MCF 10A (cell line): ENCODE measurements around the gene PXT1. TPM values are rescaled to one million over a fixed set of nuclear protein-coding genes. Genes with fewer than 3 reads are reported as not detected.

Source experiments
- BruUV-seq: library from RNA; stranded (reverse); fragments of 400-500 nt; replicated peaks from 2 replicates; lab custom pipeline; 2021; lab: Mats Ljungman, UMichigan
- CTCF ChIA-PET: fragments of 300-600 bp; sonication (Branson Sonifier 250); formaldehyde crosslinking; extraction: SDS; loops from one replicate; lab custom pipeline; 2021; ENCODE audit warnings: antibody characterized with exemption, inconsistent platforms; lab: Yijun Ruan, JAX
- POLR2A ChIA-PET: fragments of 300-600, 350-650 bp; sonication (Branson Sonifier 250); formaldehyde crosslinking; extraction: SDS; loops from one replicate; lab custom pipeline; 2020; ENCODE audit warnings: antibody characterized with exemption, inconsistent platforms; lab: Yijun Ruan, JAX
- DNase-seq: peaks from one replicate; pipeline ENCODE4 v3.0.0-alpha.2; 2018; ENCODE audit not compliant: unreplicated experiment
- H3K27ac Mint-ChIP-seq: one replicate; pipeline ENCODE4 v1.8.0; 2022; ENCODE audit warnings: mild to moderate bottlenecking, low read depth, mixed read lengths; ENCODE audit not compliant: unreplicated experiment
- H3K27me3 Mint-ChIP-seq: one replicate; pipeline ENCODE4 v1.8.0; 2022; ENCODE audit warnings: mixed read lengths; ENCODE audit not compliant: insufficient read depth, unreplicated experiment
- H3K36me3 Mint-ChIP-seq: one replicate; pipeline ENCODE4 v1.8.0; 2022; ENCODE audit warnings: mild to moderate bottlenecking, moderate library complexity, mixed read lengths; ENCODE audit not compliant: insufficient read depth, unreplicated experiment
- H3K4me1 Mint-ChIP-seq: one replicate; pipeline ENCODE4 v1.8.0; 2022; ENCODE audit warnings: mixed read lengths; ENCODE audit not compliant: insufficient read depth, unreplicated experiment
- H3K4me3 Mint-ChIP-seq: one replicate; pipeline ENCODE4 v1.8.0; 2022; ENCODE audit warnings: mild to moderate bottlenecking, moderate library complexity, mixed read lengths; ENCODE audit not compliant: unreplicated experiment
- H3K9me3 Mint-ChIP-seq: one replicate; pipeline ENCODE4 v1.8.0; 2022; ENCODE audit warnings: mixed read lengths; ENCODE audit not compliant: unreplicated experiment
- intact Hi-C: fragments of 100-400 bp; cut with micrococcal nuclease; formaldehyde crosslinking; loops from 2 replicates; pipeline ENCODE4 v1.14.1; 2022
- total RNA-seq: library from RNA; stranded (reverse); gene quantifications from 2 replicates; pipeline ENCODE4 v1.2.3, GENCODE V29; 2022
- TF ChIP-seq, protein P1 (sequence below): fragments of 200-600 bp; IDR thresholded peaks from one replicate; pipeline ENCODE4 v1.8.0; 2022; ENCODE audit warnings: antibody characterized with exemption, mild to moderate bottlenecking; ENCODE audit not compliant: unreplicated experiment

Gene PXT1
- total RNA-seq, 1 experiment from 2014 or later, result not detected

DNA sequence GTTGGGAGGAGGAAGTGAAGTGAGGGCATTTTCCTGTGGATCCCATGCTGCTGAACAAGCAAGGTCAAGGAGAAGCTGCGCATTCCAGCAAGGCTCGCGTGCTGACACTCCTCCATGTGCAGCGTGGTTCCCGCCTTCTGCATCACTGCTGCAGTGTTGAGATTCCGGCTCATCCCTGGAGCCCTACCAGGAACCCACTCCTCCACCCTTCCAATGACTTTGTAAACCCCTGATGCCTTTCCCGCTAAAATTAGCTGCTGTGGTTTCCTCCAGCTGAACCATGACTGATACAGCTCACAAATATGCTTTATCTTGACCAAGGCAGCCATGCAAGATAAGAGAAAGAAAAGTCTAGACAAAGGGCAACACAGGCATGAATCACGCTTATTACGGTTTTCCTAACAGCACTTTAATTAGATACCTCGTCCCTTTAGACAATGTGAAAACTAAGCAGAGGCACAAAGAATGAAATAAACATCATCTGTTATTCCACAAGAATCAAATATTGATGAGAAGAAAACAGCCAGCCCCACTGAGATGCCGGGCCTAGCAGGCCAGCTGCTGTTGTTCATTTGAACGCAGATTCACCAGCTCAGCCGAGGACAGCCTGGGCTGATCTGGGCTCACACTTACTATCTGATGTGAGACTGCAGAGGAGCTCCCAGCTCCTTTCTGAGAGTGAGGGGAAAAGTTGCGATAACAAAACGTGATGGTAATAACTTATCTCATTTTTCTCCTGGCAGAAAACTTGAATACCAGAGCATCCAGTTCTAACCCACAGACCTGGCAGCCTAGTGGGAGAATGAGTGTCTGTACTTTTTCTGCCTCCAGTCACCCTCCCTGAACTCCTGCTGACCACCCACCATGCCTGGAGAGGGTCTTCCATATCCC, 91.7 kb downstream of the PXT1 start:
- Mint-ChIP-seq H3K4me3 (no peak overlapping the region), H3K9me3 (no peaks in the 10 kb centered on the region), H3K36me3 (no peaks in the 10 kb centered on the region), H3K27ac (no peak overlapping the region), H3K4me1 (peaks cover 6% of the 10 kb centered on the region), H3K27me3 (no peaks in the 10 kb centered on the region)
- POLR2A ChIA-PET, result interaction anchor here (0.7 kb wide), 1 partner anchor 7 kb away, joined by 3 read pairs; no protein-coding TSS in a partner anchor
- CTCF ChIA-PET, result interaction anchor here (0.5 to 8.5 kb wide), 6 partner anchors 9 to 248 kb away, joined by 3 to 43 read pairs (median 6); no protein-coding TSS in a partner anchor
- TF ChIP-seq, protein P1, sequence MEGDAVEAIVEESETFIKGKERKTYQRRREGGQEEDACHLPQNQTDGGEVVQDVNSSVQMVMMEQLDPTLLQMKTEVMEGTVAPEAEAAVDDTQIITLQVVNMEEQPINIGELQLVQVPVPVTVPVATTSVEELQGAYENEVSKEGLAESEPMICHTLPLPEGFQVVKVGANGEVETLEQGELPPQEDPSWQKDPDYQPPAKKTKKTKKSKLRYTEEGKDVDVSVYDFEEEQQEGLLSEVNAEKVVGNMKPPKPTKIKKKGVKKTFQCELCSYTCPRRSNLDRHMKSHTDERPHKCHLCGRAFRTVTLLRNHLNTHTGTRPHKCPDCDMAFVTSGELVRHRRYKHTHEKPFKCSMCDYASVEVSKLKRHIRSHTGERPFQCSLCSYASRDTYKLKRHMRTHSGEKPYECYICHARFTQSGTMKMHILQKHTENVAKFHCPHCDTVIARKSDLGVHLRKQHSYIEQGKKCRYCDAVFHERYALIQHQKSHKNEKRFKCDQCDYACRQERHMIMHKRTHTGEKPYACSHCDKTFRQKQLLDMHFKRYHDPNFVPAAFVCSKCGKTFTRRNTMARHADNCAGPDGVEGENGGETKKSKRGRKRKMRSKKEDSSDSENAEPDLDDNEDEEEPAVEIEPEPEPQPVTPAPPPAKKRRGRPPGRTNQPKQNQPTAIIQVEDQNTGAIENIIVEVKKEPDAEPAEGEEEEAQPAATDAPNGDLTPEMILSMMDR, result no peak
- intact Hi-C loops, result no loop called here
- no peak for DNase-seq
- BruUV-seq, result no TSS peak

DNA sequence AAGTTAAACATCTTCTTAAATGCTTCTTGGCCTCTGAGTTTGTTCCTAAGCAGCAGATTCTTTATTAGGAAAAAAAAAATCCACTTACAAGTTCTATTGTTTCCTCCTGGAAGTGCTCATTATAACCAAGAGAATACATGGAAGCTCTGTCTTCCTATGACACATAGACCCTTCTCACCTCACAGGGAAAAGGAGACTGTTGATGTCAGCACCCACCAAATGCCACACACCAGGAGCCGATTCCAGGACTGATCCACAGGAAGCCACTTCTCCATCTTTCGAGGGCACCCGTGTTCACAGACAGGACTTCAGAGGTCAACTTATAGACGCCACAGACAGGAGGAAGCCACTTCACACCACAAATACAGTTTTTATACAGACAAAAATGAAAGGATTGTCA, 92.6 kb downstream of the PXT1 start:
- ChIA-PET POLR2A (interaction anchor here (0.7 kb wide), 1 partner anchor 8 kb away, joined by 3 read pairs; no protein-coding TSS in a partner anchor), CTCF (interaction anchor here (0.6 to 8.5 kb wide), 3 partner anchors 9 to 13 kb away, joined by 6 to 43 read pairs (median 11); no protein-coding TSS in a partner anchor)
- H3K36me3 Mint-ChIP-seq, result no peaks in the 10 kb centered on the region
- no peaks in the 10 kb centered on the region for H3K27me3 Mint-ChIP-seq
- no peak for DNase-seq
- intact Hi-C loops, result no loop called here
- H3K9me3 Mint-ChIP-seq, result no peaks in the 10 kb centered on the region
- BruUV-seq, result no TSS peak
- H3K4me3 Mint-ChIP-seq, result no peak overlapping the region
- TF ChIP-seq, protein P1, result no peak
- H3K4me1 Mint-ChIP-seq, result peaks cover 6% of the 10 kb centered on the region
- H3K27ac Mint-ChIP-seq, result no peak overlapping the region

DNA sequence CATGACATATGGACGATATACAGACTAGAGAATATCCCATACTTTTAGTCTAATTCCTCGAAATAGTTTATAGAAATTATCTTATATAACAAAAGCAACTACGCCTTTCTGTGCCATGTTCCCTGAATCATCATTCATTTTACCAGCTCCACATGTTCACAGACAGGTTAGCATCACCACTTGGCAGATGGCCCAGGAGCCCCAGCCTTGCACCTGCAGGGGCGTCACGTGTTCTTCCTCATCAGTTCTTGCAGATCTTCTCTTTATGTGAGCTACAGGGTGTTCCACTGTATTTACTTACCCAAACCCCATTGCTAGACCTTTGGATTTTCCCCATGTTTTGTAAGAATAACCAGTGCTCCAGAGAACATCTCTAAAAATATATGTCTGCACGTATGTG, 93.4 kb downstream of the PXT1 start:
- Mint-ChIP-seq H3K27ac (no peak overlapping the region), H3K36me3 (no peaks in the 10 kb centered on the region), H3K27me3 (no peaks in the 10 kb centered on the region), H3K4me1 (peaks cover 6% of the 10 kb centered on the region), H3K9me3 (no peaks in the 10 kb centered on the region), H3K4me3 (no peak overlapping the region)
- DNase-seq, result peak; percentile 64
- ChIA-PET POLR2A (interaction anchor here (0.7 to 1.0 kb wide), 2 partner anchors 11 to 99 kb away, joined by 3 read pairs; no protein-coding TSS in a partner anchor), CTCF (interaction anchor here (0.6 to 8.5 kb wide), 3 partner anchors 9 to 179 kb away, joined by 3 to 43 read pairs (median 11); no protein-coding TSS in a partner anchor)
- intact Hi-C loops, result no loop called here
- TF ChIP-seq, protein P1, result no peak
- no TSS peak for BruUV-seq

DNA sequence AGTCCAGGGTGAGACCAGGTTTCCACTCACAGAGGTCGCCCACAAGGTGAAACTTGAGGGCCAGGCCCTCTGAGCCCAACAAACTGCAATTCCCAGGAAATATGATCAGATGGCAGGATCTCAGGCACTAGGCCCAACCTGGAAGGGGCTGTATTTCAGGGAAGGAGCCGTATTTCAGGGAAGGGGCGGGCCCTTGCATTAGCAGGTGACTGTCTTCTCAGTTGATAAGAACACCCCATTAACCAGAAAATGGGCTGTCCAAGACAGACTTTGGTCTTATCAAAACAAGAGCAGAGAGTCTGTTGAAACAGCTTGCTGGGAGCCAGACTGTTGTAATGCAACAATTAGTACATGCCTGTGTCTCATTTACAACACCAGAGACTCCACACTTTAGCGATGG, 95.0 kb downstream of the PXT1 start:
- no peaks in the 10 kb centered on the region for H3K9me3 Mint-ChIP-seq
- H3K27me3 Mint-ChIP-seq, result no peaks in the 10 kb centered on the region
- intact Hi-C loops, result no loop called here
- BruUV-seq, result no TSS peak
- DNase-seq, result no peak
- H3K27ac Mint-ChIP-seq, result no peak overlapping the region
- H3K4me1 Mint-ChIP-seq, result peaks cover 6% of the 10 kb centered on the region
- H3K4me3 Mint-ChIP-seq, result no peak overlapping the region
- no peaks in the 10 kb centered on the region for H3K36me3 Mint-ChIP-seq
- POLR2A ChIA-PET, result interaction anchor here (0.6 kb wide), 2 partner anchors 12 to 851 kb away, joined by 3 read pairs; partner anchors contain the start of gene TEAD3
- TF ChIP-seq, protein P1, result no peak
- CTCF ChIA-PET, result interaction anchor here (0.6 to 2.8 kb wide), 5 partner anchors 12 to 1020 kb away, joined by 3 to 11 read pairs (median 4); no protein-coding TSS in a partner anchor
